CD4-positive, CD25-positive, alpha-beta regulatory T cell (primary cell): Measurements from ENCODE around the gene SERP2. TPM values are rescaled to one million over a fixed set of nuclear protein-coding genes. Genes with fewer than 3 reads are reported as not detected.
A peak's percentile ranks its signal among the peaks of the same experiment; 100 is the strongest.

ENCODE experiments used
- ATAC-seq, 2 donors: fragments of 150-1000 bp; cut with Tn5 transposase; one replicate each; pipeline ENCODE4 v1.10.0; 2021; ENCODE audit warnings: low read depth in 2 of 2, moderate number of reproducible peaks in 2 of 2, moderate library complexity in 1 of 2
- DNase-seq, 3 donors: peaks; one replicate each; pipeline versions ENCODE4 v3.0.0 to v3.0.0-alpha.2; 2012 to 2022; ENCODE audit warnings: mixed read lengths in 1 of 3
- H3K27ac ChIP-seq: one replicate; pipeline ENCODE4 v1.7.0; 2013; ENCODE audit warnings: mild to moderate bottlenecking, low read length; ENCODE audit not compliant: insufficient read depth, poor library complexity, severe bottlenecking
- H3K27me3 ChIP-seq: one replicate; pipeline ENCODE4 v1.7.0; 2013; ENCODE audit warnings: low read length; ENCODE audit not compliant: control insufficient read depth, insufficient read depth
- H3K36me3 ChIP-seq: one replicate; pipeline ENCODE4 v1.7.0; 2013; ENCODE audit warnings: mild to moderate bottlenecking, low read length, moderate library complexity; ENCODE audit not compliant: control insufficient read depth, insufficient read depth
- H3K4me1 ChIP-seq: 2 replicates; pipeline ENCODE4 v1.7.0; 2013; ENCODE audit warnings: mild to moderate bottlenecking, low read length; ENCODE audit not compliant: insufficient read depth, control insufficient read depth, poor library complexity, severe bottlenecking
- H3K4me3 ChIP-seq: one replicate; pipeline ENCODE4 v1.7.0; 2013; ENCODE audit warnings: low read depth, mild to moderate bottlenecking, low read length, moderate library complexity
- H3K9me3 ChIP-seq, 2 experiments: 1 replicate in 1 of 2; 2 replicates in 1 of 2; pipeline ENCODE4 v1.7.0; 2013; ENCODE audit warnings: low read length in 2 of 2, mild to moderate bottlenecking in 1 of 2, moderate library complexity in 1 of 2; ENCODE audit not compliant: control insufficient read depth in 2 of 2
- H3K27ac Mint-ChIP-seq, 3 donors: one replicate each; pipeline ENCODE4 v1.8.0; 2020 to 2022; ENCODE audit warnings: mild to moderate bottlenecking in 3 of 3, mixed read lengths in 3 of 3, moderate library complexity in 2 of 3
- H3K27me3 Mint-ChIP-seq: one replicate; pipeline ENCODE4 v1.8.0; 2022; ENCODE audit warnings: mild to moderate bottlenecking, mixed read lengths
- H3K36me3 Mint-ChIP-seq: one replicate; pipeline ENCODE4 v1.8.0; 2020; ENCODE audit warnings: mixed read lengths
- H3K4me1 Mint-ChIP-seq, 4 donors: one replicate each; pipeline ENCODE4 v1.8.0; 2020 to 2022; ENCODE audit warnings: mixed read lengths in 4 of 4, mild to moderate bottlenecking in 1 of 4
- H3K4me3 Mint-ChIP-seq, 4 donors: one replicate each; pipeline ENCODE4 v1.8.0; 2020 to 2022; ENCODE audit warnings: mild to moderate bottlenecking in 4 of 4, mixed read lengths in 4 of 4, moderate library complexity in 3 of 4
- H3K9me3 Mint-ChIP-seq, 7 donors: one replicate each; pipeline ENCODE4 v1.8.0; 2020 to 2022; ENCODE audit warnings: mixed read lengths in 7 of 7, mild to moderate bottlenecking in 3 of 7, moderate library complexity in 2 of 7
- polyA plus RNA-seq, 4 donors: library from polyadenylated mRNA; unstranded; fragments of 300-500 nt; fragmentation: Illumina TruSeq; gene quantifications; one replicate each; pipeline ENCODE4 v1.2.3, GENCODE V29; 2021
- total RNA-seq: library from RNA; stranded (reverse); gene quantifications from one replicate; pipeline ENCODE4 v1.2.3, GENCODE V29; 2022

Gene SERP2
- total and polyA plus RNA-seq, 5 donors from 2014 or later, result 0.48 to 2.0 (median 0.52) TPM; not detected in 2

- Mint-ChIP-seq H3K27me3 (peaks cover 43% of the 10 kb centered on the region), H3K27ac (no peak overlapping the region), H3K9me3 (no peaks in the 10 kb centered on the region), H3K36me3 (no peaks in the 10 kb centered on the region), H3K4me3 (peak overlapping the region in 1 of 4 donors; percentile 3), H3K4me1 (peaks cover 0 to 15% (median 8%) of the 10 kb centered on the region in 4 donors)
- Histone ChIP-seq H3K36me3 (no peaks in the 10 kb centered on the region), H3K9me3 (no peaks in the 10 kb centered on the region), H3K4me3 (no peak overlapping the region), H3K27ac (no peak overlapping the region), H3K4me1 (peaks cover 7% of the 10 kb centered on the region), H3K27me3 (peaks cover 3% of the 10 kb centered on the region)
- ATAC-seq (no peak), DNase-seq (no peak)
These were observed 2.2 kb upstream of the SERP2 start for GRCh38 chr13:44371421-44371820.

GRCh38 chr13:44373247-44373600, 400 bp upstream of the SERP2 start:
- Histone ChIP-seq H3K36me3 (no peaks in the 10 kb centered on the region), H3K9me3 (no peaks in the 10 kb centered on the region), H3K4me1 (peaks cover 7% of the 10 kb centered on the region), H3K27ac (no peak overlapping the region), H3K4me3 (no peak overlapping the region), H3K27me3 (peaks cover 3% of the 10 kb centered on the region)
- ATAC-seq, result no peak
- Mint-ChIP-seq H3K27ac (no peak overlapping the region), H3K4me3 (no peak overlapping the region), H3K27me3 (peaks cover 49% of the 10 kb centered on the region), H3K36me3 (no peaks in the 10 kb centered on the region), H3K4me1 (peaks cover 0 to 15% (median 8%) of the 10 kb centered on the region in 4 donors), H3K9me3 (no peaks in the 10 kb centered on the region)
- no peak for DNase-seq

GRCh38 chr13:44374348-44374712, 706 bp downstream of the SERP2 start:
- DNase-seq (no peak), ATAC-seq (no peak)
- Mint-ChIP-seq H3K4me3 (peak overlapping the region in 2 of 4 donors; percentile 8 to 38), H3K27ac (no peak overlapping the region), H3K4me1 (peaks cover 0 to 15% (median 8%) of the 10 kb centered on the region in 4 donors), H3K36me3 (no peaks in the 10 kb centered on the region), H3K9me3 (no peaks in the 10 kb centered on the region), H3K27me3 (peaks cover 51% of the 10 kb centered on the region)
- H3K36me3 ChIP-seq, result no peaks in the 10 kb centered on the region
- no peak overlapping the region for H3K4me3 ChIP-seq
- H3K27me3 ChIP-seq, result peaks cover 3% of the 10 kb centered on the region
- H3K9me3 ChIP-seq, result no peaks in the 10 kb centered on the region
- no peak overlapping the region for H3K27ac ChIP-seq
- H3K4me1 ChIP-seq, result peaks cover 7% of the 10 kb centered on the region

- ATAC-seq (no peak), DNase-seq (no peak)
- no peaks in the 10 kb centered on the region for H3K36me3 ChIP-seq
- Mint-ChIP-seq H3K4me1 (peaks cover 0 to 7% (median 4%) of the 10 kb centered on the region in 4 donors), H3K27ac (no peak overlapping the region), H3K4me3 (no peak overlapping the region), H3K9me3 (no peaks in the 10 kb centered on the region), H3K36me3 (no peaks in the 10 kb centered on the region), H3K27me3 (peaks cover 27% of the 10 kb centered on the region)
- no peaks in the 10 kb centered on the region for H3K9me3 ChIP-seq
- H3K4me3 ChIP-seq, result no peak overlapping the region
- peaks cover 3% of the 10 kb centered on the region for H3K27me3 ChIP-seq
- no peak overlapping the region for H3K27ac ChIP-seq
- H3K4me1 ChIP-seq, result peaks cover 6% of the 10 kb centered on the region
These were observed 4.7 kb downstream of the SERP2 start for GRCh38 chr13:44378277-44378676.

- Histone ChIP-seq H3K36me3 (no peaks in the 10 kb centered on the region), H3K27me3 (no peaks in the 10 kb centered on the region), H3K27ac (no peak overlapping the region), H3K4me3 (no peak overlapping the region), H3K9me3 (no peaks in the 10 kb centered on the region), H3K4me1 (no peaks in the 10 kb centered on the region)
- Mint-ChIP-seq H3K27ac (no peak overlapping the region), H3K36me3 (no peaks in the 10 kb centered on the region), H3K9me3 (peaks cover 0 to 1% (median 0%) of the 10 kb centered on the region in 7 donors), H3K4me3 (no peak overlapping the region), H3K4me1 (peaks cover 0 to 2% (median 0%) of the 10 kb centered on the region in 4 donors), H3K27me3 (peaks cover 26% of the 10 kb centered on the region)
- DNase-seq, result no peak
- ATAC-seq, result no peak
These were observed 6.3 kb downstream of the SERP2 start for GRCh38 chr13:44379885-44380284.

GRCh38 chr13:44380404-44381165, 7.0 kb downstream of the SERP2 start:
- Mint-ChIP-seq H3K36me3 (no peaks in the 10 kb centered on the region), H3K4me3 (no peak overlapping the region), H3K9me3 (peaks cover 0 to 1% (median 0%) of the 10 kb centered on the region in 7 donors), H3K27me3 (peaks cover 20% of the 10 kb centered on the region), H3K4me1 (no peaks in the 10 kb centered on the region), H3K27ac (no peak overlapping the region)
- Histone ChIP-seq H3K4me3 (no peak overlapping the region), H3K27me3 (no peaks in the 10 kb centered on the region), H3K9me3 (no peaks in the 10 kb centered on the region), H3K27ac (no peak overlapping the region), H3K4me1 (no peaks in the 10 kb centered on the region), H3K36me3 (no peaks in the 10 kb centered on the region)
- no peak for ATAC-seq
- no peak for DNase-seq

GRCh38 chr13:44382635-44383145, 9.1 kb downstream of the SERP2 start:
- Histone ChIP-seq H3K27ac (no peak overlapping the region), H3K4me3 (no peak overlapping the region), H3K36me3 (no peaks in the 10 kb centered on the region), H3K4me1 (no peaks in the 10 kb centered on the region), H3K9me3 (no peaks in the 10 kb centered on the region), H3K27me3 (no peaks in the 10 kb centered on the region)
- Mint-ChIP-seq H3K27ac (no peak overlapping the region), H3K4me1 (no peaks in the 10 kb centered on the region), H3K36me3 (no peaks in the 10 kb centered on the region), H3K27me3 (peaks cover 9% of the 10 kb centered on the region), H3K9me3 (peaks cover 0 to 1% (median 0%) of the 10 kb centered on the region in 7 donors), H3K4me3 (no peak overlapping the region)
- ATAC-seq, result no peak
- no peak for DNase-seq

- DNase-seq, result no peak
- Mint-ChIP-seq H3K9me3 (peaks cover 0 to 1% (median 0%) of the 10 kb centered on the region in 7 donors), H3K4me3 (no peak overlapping the region), H3K4me1 (no peaks in the 10 kb centered on the region), H3K27me3 (peaks cover 4% of the 10 kb centered on the region), H3K36me3 (no peaks in the 10 kb centered on the region), H3K27ac (no peak overlapping the region)
- no peaks in the 10 kb centered on the region for H3K27me3 ChIP-seq
- no peaks in the 10 kb centered on the region for H3K36me3 ChIP-seq
- H3K9me3 ChIP-seq, result no peaks in the 10 kb centered on the region
- no peaks in the 10 kb centered on the region for H3K4me1 ChIP-seq
- H3K27ac ChIP-seq, result no peak overlapping the region
- H3K4me3 ChIP-seq, result no peak overlapping the region
- ATAC-seq, result no peak
These were observed 10.3 kb downstream of the SERP2 start for GRCh38 chr13:44383945-44384344.
